Spleen (tissue), 7 donors: ENCODE data around the gene PMF1.
A peak's percentile ranks its signal among the peaks of the same experiment; 100 is the strongest.

ENCODE experiments used
- CTCF ChIP-seq, 11 experiments: fragments of 200-600 bp in 7 of 11; fragments of 450-650 bp in 4 of 11; sonication (generic) in 4 of 11; IDR thresholded peaks in 8 of 11; conservative IDR thresholded peaks in 3 of 11; 1 replicate in 7 of 11; 2 replicates in 4 of 11; pipeline versions ENCODE4 v1.4.0 to v1.8.0; 2016 to 2021; ENCODE audit warnings: antibody characterized with exemption in 11 of 11, inconsistent platforms in 4 of 11, mild to moderate bottlenecking in 1 of 11
- POLR2AphosphoS5 ChIP-seq, 3 donors: sonication (generic); formaldehyde crosslinking; IDR thresholded peaks; one replicate each; pipeline ENCODE4 v1.5.1; 2017; ENCODE audit warnings: antibody characterized with exemption in 3 of 3
- donor health status: DM: no; HTN: no; CAD: no; lungs with moderate emphysema.
- donor health status: DM: no; HTN: no; CAD: no.
- donor health status: DM: no; HTN: no; CAD: no.

- no peak for TF ChIP-seq CTCF (IDR thresholded peaks at IDR 0.05 in 8 of 11, conservative IDR thresholded peaks at IDR 0.05 in 3 of 11)
- peak in 1 of 3 donors; percentile 31 for TF ChIP-seq POLR2AphosphoS5 (IDR thresholded peaks at IDR 0.05)
These were observed 29.9 kb downstream of the PMF1 start for GRCh38 chr1:156242738-156243137.
